GM18507 (cell line): ENCODE measurements around the gene POPDC2.
"Not testable (repeated sequence)": the region's sequence is repeated elsewhere in the genome, so short reads cannot be mapped to it uniquely, and the experiment has no call there.

Source experiments
- DNase-seq: peaks from one replicate; pipeline ENCODE4 v3.0.0; 2011; ENCODE audit warnings: low read depth; ENCODE audit not compliant: insufficient read length; ENCODE audit errors: extremely low spot score
- FAIRE-seq: peaks from 2 replicates; lab custom pipeline; 2011; peaks lifted over from hg19 to GRCh38; lab: Jason Lieb, UNC

The POPDC2 gene

GRCh38 chr3:119660474-119661440 lies at the start of gene POPDC2:
TSS of gene POPDC2 (minus strand) at chr3:119660589. CDS start at chr3:119660423, 166 bp downstream.
- FAIRE-seq = no peak

GRCh38 chr3:119703820-119704531 lies 43.6 kb upstream of the POPDC2 start:
- DNase-seq = no peak
- no peak for FAIRE-seq

More at GRCh38 chr3:119660474-119661440, at the start of gene POPDC2:
- no peak for DNase-seq

- peak; percentile 84 for FAIRE-seq
- DNase-seq = peak; percentile 81
These were observed 42.4 kb upstream of the POPDC2 start, which contains the start of gene CFAP91 for GRCh38 chr3:119702530-119703527. TSS of gene CFAP91 (plus strand) at chr3:119703022. CDS start at chr3:119703099, 77 bp downstream.

GRCh38 chr3:119700920-119701734 lies 40.7 kb upstream of the POPDC2 start:
- no peak for DNase-seq
- FAIRE-seq = no peak

GRCh38 chr3:119700269-119700919 lies 40.0 kb upstream of the POPDC2 start:
- peak; percentile 92 for FAIRE-seq

GRCh38 chr3:119697394-119697793 lies 37.0 kb upstream of the POPDC2 start:
- FAIRE-seq (peak; percentile 59), DNase-seq (no peak)

More at GRCh38 chr3:119700269-119700919, 40.0 kb upstream of the POPDC2 start:
- peak; percentile 17 for DNase-seq

GRCh38 chr3:119695480-119695879 lies 35.1 kb upstream of the POPDC2 start:
- FAIRE-seq = peak; percentile 56
- DNase-seq = no peak

GRCh38 chr3:119690043-119690656 lies 29.8 kb upstream of the POPDC2 start:
- FAIRE-seq (no peak), DNase-seq (no peak)

- no peak for FAIRE-seq
- no peak for DNase-seq
These were observed 23.0 kb upstream of the POPDC2 start for GRCh38 chr3:119683421-119683820.

- DNase-seq (no peak), FAIRE-seq (peak; percentile 87)
These were observed 20.9 kb upstream of the POPDC2 start for GRCh38 chr3:119681279-119681678.

GRCh38 chr3:119679874-119680273 lies 19.5 kb upstream of the POPDC2 start:
- DNase-seq (no peak), FAIRE-seq (no peak)

GRCh38 chr3:119678209-119678608 lies 17.8 kb upstream of the POPDC2 start:
- FAIRE-seq, DNase-seq: not testable (repeated sequence)

GRCh38 chr3:119677641-119677934 lies 17.2 kb upstream of the POPDC2 start:
- FAIRE-seq (no peak), DNase-seq (no peak)

- DNase-seq (peak; percentile 89), FAIRE-seq (peak; percentile 100)
These were observed 16.6 kb upstream of the POPDC2 start, which contains the start of gene COX17 for GRCh38 chr3:119676771-119677640. TSS of gene COX17 (minus strand) at chr3:119677406. CDS start at chr3:119677310, 96 bp downstream.

- DNase-seq (no peak), FAIRE-seq (peak; percentile 69)
These were observed 15.6 kb upstream of the POPDC2 start for GRCh38 chr3:119676020-119676419.

- no peak for DNase-seq
- no peak for FAIRE-seq
These were observed 14.9 kb upstream of the POPDC2 start for GRCh38 chr3:119675188-119675874.
